Smooth muscle cell (in vitro differentiated cells): ENCODE data around the gene DENND6A. TPM values are rescaled to one million over a fixed set of nuclear protein-coding genes. Genes with fewer than 3 reads are reported as not detected.
A peak's percentile ranks its signal among the peaks of the same experiment; 100 is the strongest.

ENCODE experiments used
- DNase-seq: peaks from one replicate; lab custom pipeline; 2025; ENCODE audit not compliant: unreplicated experiment; lab: John Stamatoyannopoulos, UW
- H2AFZ ChIP-seq: fragments of 200-600 bp; sonication (generic); 2 replicates; pipeline ENCODE4 v1.6.0; 2016; ENCODE audit warnings: antibody characterized with exemption, low read depth, mild to moderate bottlenecking
- H3F3A ChIP-seq: fragments of 200-600 bp; sonication (generic); 2 replicates; pipeline ENCODE4 v1.6.0; 2017; ENCODE audit warnings: antibody characterized with exemption, low read depth
- H3K27ac ChIP-seq: fragments of 200-600 bp; sonication (generic); 2 replicates; pipeline ENCODE4 v1.5.1; 2016; ENCODE audit warnings: low read depth, mild to moderate bottlenecking
- H3K27me3 ChIP-seq: fragments of 200-600 bp; sonication (generic); 2 replicates; pipeline ENCODE4 v1.6.1; 2016; ENCODE audit warnings: low read depth, mild to moderate bottlenecking
- H3K36me3 ChIP-seq: fragments of 200-600 bp; sonication (generic); 2 replicates; pipeline ENCODE4 v1.5.1; 2016; ENCODE audit warnings: low read depth
- H3K4me1 ChIP-seq: fragments of 200-600 bp; sonication (generic); 2 replicates; pipeline ENCODE4 v1.5.1; 2016; ENCODE audit warnings: low read depth
- H3K4me2 ChIP-seq: fragments of 200-600 bp; sonication (generic); 2 replicates; pipeline ENCODE4 v1.6.0; 2016; ENCODE audit warnings: mild to moderate bottlenecking
- H3K4me3 ChIP-seq: fragments of 200-600 bp; sonication (generic); 2 replicates; pipeline ENCODE4 v1.5.1; 2016; ENCODE audit warnings: mild to moderate bottlenecking
- H3K79me2 ChIP-seq: fragments of 200-600 bp; sonication (generic); 2 replicates; pipeline ENCODE4 v1.6.0; 2016; ENCODE audit warnings: low read depth, mild to moderate bottlenecking
- H3K9ac ChIP-seq: fragments of 200-600 bp; sonication (generic); 2 replicates; pipeline ENCODE4 v1.6.0; 2016; ENCODE audit warnings: low read depth
- H3K9me3 ChIP-seq: fragments of 200-600 bp; sonication (generic); replicated peaks from 2 replicates; pipeline ENCODE4 v1.5.1; 2016; ENCODE audit warnings: low read depth
- H4K20me1 ChIP-seq: fragments of 200-600 bp; sonication (generic); 2 replicates; pipeline ENCODE4 v1.6.0; 2016; ENCODE audit warnings: low read depth
- WGBS: methylation state at CpG from one replicate; pipeline ENCODE4 v1.1.7; 2016; ENCODE audit warnings: low lambda C conversion rate; 5-methylcytosine and 5-hydroxymethylcytosine counted together
- polyA plus RNA-seq: library from polyadenylated mRNA; unstranded; fragments of >200 nt; fragmentation: Nextera tagmentation; extraction: Ambion mirVana; gene quantifications from 2 replicates; pipeline ENCODE4 v1.2.1, GENCODE V29; 2016
- total RNA-seq: library from RNA; depleted of rRNA; stranded (reverse); fragments of >200 nt; gene quantifications from 2 replicates; pipeline ENCODE4 v1.2.3, GENCODE V29; 2014
- TF ChIP-seq, protein P1 (sequence below): fragments of 200-600 bp; sonication (generic); IDR thresholded peaks from 2 replicates; pipeline ENCODE4 v1.5.1; 2017; ENCODE audit warnings: borderline replicate concordance, mild to moderate bottlenecking, antibody characterized with exemption; ENCODE audit not compliant: insufficient read depth, poor library complexity, severe bottlenecking

Gene DENND6A
- total and polyA plus RNA-seq, 2 experiments from 2014 or later = 8.4 to 27.1 TPM

DNA sequence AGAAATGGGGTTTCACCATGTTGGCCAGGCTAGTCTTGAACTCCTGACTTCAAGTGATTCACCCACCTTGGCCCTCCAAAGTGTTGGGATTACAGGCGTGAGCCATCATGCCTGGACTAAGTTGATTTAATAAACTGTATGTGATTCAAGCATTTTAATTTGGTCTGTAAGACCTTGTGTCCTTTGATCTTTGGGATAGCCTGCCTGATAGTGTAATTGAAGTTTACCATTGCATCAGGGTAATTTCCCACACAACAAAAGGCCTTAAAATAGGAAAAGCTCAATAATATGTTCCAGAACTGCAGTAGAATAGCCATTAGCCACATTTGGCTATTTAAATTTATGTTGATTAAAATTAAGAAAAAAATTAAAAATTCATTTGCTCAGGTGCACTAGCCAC is 25.2 kb upstream of the DENND6A start:
- Histone ChIP-seq H3K4me3 (no peak overlapping the region), H3K27ac (no peak overlapping the region), H3K9ac (no peak overlapping the region), H3K9me3 (no peaks in the 10 kb centered on the region), H3K4me2 (no peak overlapping the region), H4K20me1 (no peaks in the 10 kb centered on the region), H3F3A (no peaks in the 10 kb centered on the region), H3K36me3 (no peaks in the 10 kb centered on the region), H2AFZ (no peak overlapping the region), H3K79me2 (no peaks in the 10 kb centered on the region), H3K27me3 (no peaks in the 10 kb centered on the region), H3K4me1 (no peaks in the 10 kb centered on the region)
- DNase-seq = no peak
- WGBS = 81% methylated on average over 1 of the region's 1 CpG
- TF ChIP-seq, protein P1, sequence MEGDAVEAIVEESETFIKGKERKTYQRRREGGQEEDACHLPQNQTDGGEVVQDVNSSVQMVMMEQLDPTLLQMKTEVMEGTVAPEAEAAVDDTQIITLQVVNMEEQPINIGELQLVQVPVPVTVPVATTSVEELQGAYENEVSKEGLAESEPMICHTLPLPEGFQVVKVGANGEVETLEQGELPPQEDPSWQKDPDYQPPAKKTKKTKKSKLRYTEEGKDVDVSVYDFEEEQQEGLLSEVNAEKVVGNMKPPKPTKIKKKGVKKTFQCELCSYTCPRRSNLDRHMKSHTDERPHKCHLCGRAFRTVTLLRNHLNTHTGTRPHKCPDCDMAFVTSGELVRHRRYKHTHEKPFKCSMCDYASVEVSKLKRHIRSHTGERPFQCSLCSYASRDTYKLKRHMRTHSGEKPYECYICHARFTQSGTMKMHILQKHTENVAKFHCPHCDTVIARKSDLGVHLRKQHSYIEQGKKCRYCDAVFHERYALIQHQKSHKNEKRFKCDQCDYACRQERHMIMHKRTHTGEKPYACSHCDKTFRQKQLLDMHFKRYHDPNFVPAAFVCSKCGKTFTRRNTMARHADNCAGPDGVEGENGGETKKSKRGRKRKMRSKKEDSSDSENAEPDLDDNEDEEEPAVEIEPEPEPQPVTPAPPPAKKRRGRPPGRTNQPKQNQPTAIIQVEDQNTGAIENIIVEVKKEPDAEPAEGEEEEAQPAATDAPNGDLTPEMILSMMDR = no peak

DNA sequence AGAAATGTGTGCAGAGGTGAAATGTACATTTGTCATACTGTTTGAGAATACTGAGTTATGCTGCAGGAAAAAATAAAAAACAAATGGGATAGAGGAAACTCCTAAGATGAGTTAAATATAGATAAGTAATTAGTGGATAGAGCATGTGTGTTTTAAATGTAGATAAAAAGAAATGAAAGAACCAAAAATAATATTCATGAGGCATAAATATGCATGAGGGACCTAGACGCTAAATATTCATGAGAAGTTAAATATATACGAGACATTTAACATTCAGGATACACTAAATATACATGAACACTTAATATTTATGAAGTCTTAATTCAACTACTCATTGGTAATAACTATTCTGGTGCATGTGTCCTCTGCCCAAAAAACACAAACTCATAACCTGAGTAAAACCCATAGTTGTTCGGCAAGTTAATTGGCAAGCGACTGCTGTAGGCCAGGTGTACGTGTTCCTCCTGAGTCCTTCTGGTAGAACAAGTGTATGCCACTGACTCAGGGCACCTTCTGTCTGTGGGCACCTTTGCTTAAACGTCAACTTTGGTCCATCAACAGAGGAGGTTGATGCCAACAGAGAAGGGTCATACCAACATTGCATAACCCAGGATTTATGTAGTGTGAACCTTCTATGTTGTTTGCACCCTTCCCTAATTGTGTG is 24.5 kb upstream of the DENND6A start:
- H3K27me3 ChIP-seq = no peaks in the 10 kb centered on the region
- no peaks in the 10 kb centered on the region for H3K4me1 ChIP-seq
- no peaks in the 10 kb centered on the region for H3K79me2 ChIP-seq
- no peaks in the 10 kb centered on the region for H4K20me1 ChIP-seq
- TF ChIP-seq, protein P1 = no peak
- H3K27ac ChIP-seq = no peak overlapping the region
- no peak overlapping the region for H3K4me3 ChIP-seq
- no peaks in the 10 kb centered on the region for H3F3A ChIP-seq
- no peak overlapping the region for H2AFZ ChIP-seq
- WGBS = 96% methylated on average over 6 of the region's 6 CpGs
- no peaks in the 10 kb centered on the region for H3K9me3 ChIP-seq
- no peak for DNase-seq
- no peaks in the 10 kb centered on the region for H3K36me3 ChIP-seq
- H3K9ac ChIP-seq = no peak overlapping the region
- no peak overlapping the region for H3K4me2 ChIP-seq

DNA sequence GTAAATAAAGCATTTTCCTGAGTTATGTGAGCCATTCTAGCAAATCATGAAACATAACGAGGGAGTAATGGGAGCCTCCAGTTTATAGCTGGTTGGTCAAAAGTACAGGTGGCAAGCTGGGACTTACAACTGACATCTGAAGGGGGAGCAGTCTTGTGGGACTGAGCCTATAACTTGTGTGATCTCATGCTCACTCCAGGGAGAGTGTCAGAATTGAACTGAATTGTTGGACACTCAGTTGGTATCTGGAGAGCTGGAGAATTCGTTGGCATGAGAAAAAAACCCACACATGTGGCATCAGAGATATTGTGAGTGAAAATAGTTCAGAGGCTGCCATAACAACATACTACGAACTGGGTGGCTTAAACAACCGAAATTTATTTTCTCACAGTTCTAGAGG is 22.8 kb upstream of the DENND6A start:
- H4K20me1 ChIP-seq = no peaks in the 10 kb centered on the region
- TF ChIP-seq, protein P1 = no peak

DNA sequence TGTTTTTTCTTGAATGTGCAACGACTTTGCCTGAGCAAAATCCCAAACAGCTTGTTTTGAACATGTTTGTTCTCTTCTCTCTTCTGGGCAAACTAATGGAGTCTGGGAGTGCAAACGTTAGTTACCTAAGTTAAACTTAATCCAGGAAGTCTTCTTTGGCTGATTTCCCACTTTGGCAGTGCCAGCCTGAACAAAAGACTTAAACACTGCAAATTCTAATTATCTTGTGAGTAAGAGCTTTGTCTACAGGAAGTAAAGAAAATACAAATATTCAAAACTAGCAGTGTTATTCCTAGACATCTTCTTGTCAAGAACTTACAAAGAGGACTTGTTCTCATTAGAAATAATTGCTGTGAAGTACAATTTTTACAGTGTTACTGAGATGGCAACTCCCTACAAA is 16.7 kb upstream of the DENND6A start:
- H3K4me3 ChIP-seq = no peak overlapping the region
- H3K27me3 ChIP-seq = no peaks in the 10 kb centered on the region
- H3F3A ChIP-seq = no peaks in the 10 kb centered on the region
- WGBS = 78% methylated on average over 2 of the region's 2 CpGs
- peak overlapping the region; percentile 59 for H2AFZ ChIP-seq
- no peaks in the 10 kb centered on the region for H4K20me1 ChIP-seq
- no peaks in the 10 kb centered on the region for H3K79me2 ChIP-seq
- H3K4me2 ChIP-seq = no peak overlapping the region
- H3K27ac ChIP-seq = no peak overlapping the region
- DNase-seq = no peak
- no peaks in the 10 kb centered on the region for H3K4me1 ChIP-seq
- no peaks in the 10 kb centered on the region for H3K36me3 ChIP-seq
- TF ChIP-seq, protein P1 = no peak
- H3K9ac ChIP-seq = no peak overlapping the region
- H3K9me3 ChIP-seq = no peaks in the 10 kb centered on the region

More for the DNA sequence above, 22.8 kb upstream of the DENND6A start:
- H3K4me2 ChIP-seq = no peak overlapping the region
- H3K4me3 ChIP-seq = no peak overlapping the region
- DNase-seq = no peak
- H2AFZ ChIP-seq = no peak overlapping the region
- no peaks in the 10 kb centered on the region for H3K4me1 ChIP-seq
- H3F3A ChIP-seq = no peaks in the 10 kb centered on the region
- no peak overlapping the region for H3K27ac ChIP-seq
- no peaks in the 10 kb centered on the region for H3K79me2 ChIP-seq
- no peak overlapping the region for H3K9ac ChIP-seq
- no peaks in the 10 kb centered on the region for H3K36me3 ChIP-seq
- no peaks in the 10 kb centered on the region for H3K27me3 ChIP-seq
- no peaks in the 10 kb centered on the region for H3K9me3 ChIP-seq
- 91% methylated on average over 4 of the region's 4 CpGs for WGBS
